Gastroesophageal sphincter (tissue), 3 donors: Measurements from ENCODE around the gene RGL1.

Experiments
- CTCF ChIP-seq, 4 experiments: fragments of 200-600 bp in 2 of 4; fragments of 450-650 bp in 2 of 4; sonication (generic) in 1 of 4; IDR thresholded peaks; one replicate each; pipeline ENCODE4 v1.5.1; 2017 to 2019; ENCODE audit warnings: antibody characterized with exemption in 4 of 4, mild to moderate bottlenecking in 2 of 4, moderate library complexity in 2 of 4
- EP300 ChIP-seq: sonication (generic); formaldehyde crosslinking; IDR thresholded peaks from one replicate; pipeline ENCODE4 v1.6.1; 2017; ENCODE audit warnings: antibody characterized with exemption, mild to moderate bottlenecking
- POLR2A ChIP-seq, 2 donors: fragments of 450-650 bp; IDR thresholded peaks; one replicate each; pipeline ENCODE4 v1.6.1; 2017; ENCODE audit warnings: antibody characterized with exemption in 2 of 2, mild to moderate bottlenecking in 2 of 2, moderate library complexity in 1 of 2
- POLR2AphosphoS5 ChIP-seq: sonication (generic); formaldehyde crosslinking; IDR thresholded peaks from one replicate; pipeline ENCODE4 v1.6.1; 2017; ENCODE audit warnings: antibody characterized with exemption

- no peak for TF ChIP-seq CTCF (IDR thresholded peaks at IDR 0.05)
- TF ChIP-seq EP300 = no peak
- TF ChIP-seq POLR2A (IDR thresholded peaks at IDR 0.05) = no peak
- peak; percentile 17 for TF ChIP-seq POLR2AphosphoS5
Observed at GRCh38 chr1:183872403-183872802, 67.5 kb downstream of the RGL1 start.
